ENCODE measurements around the gene CPA5.

Gene CPA5

GRCh38 chr7:130345725-130346124 is 1.1 kb downstream of the CPA5 start:
- no peaks in the 10 kb centered on the region for H3K36me3 Mint-ChIP-seq (ENCODE audit: low read depth)
- no peak overlapping the region for H3K27ac Mint-ChIP-seq
- peaks cover 4% of the 10 kb centered on the region for H3K4me1 Mint-ChIP-seq (ENCODE audit: low read depth)
- peaks cover 4% of the 10 kb centered on the region for H3K9me3 Mint-ChIP-seq
- H3K4me3 Mint-ChIP-seq, result no peak overlapping the region
- no peaks in the 10 kb centered on the region for H3K27me3 Mint-ChIP-seq (ENCODE audit: low read depth)

- peaks cover 7% of the 10 kb centered on the region for H3K4me1 Mint-ChIP-seq (ENCODE audit: low read depth)
- peaks cover 4% of the 10 kb centered on the region for H3K9me3 Mint-ChIP-seq
- H3K27ac Mint-ChIP-seq, result no peak overlapping the region
- no peaks in the 10 kb centered on the region for H3K36me3 Mint-ChIP-seq (ENCODE audit: low read depth)
- no peak overlapping the region for H3K4me3 Mint-ChIP-seq
- H3K27me3 Mint-ChIP-seq (ENCODE audit: low read depth), result no peaks in the 10 kb centered on the region
Observed at GRCh38 chr7:130346177-130346905, 1.7 kb downstream of the CPA5 start.

- Mint-ChIP-seq H3K9me3 (no peaks in the 10 kb centered on the region), H3K27me3 (ENCODE audit: low read depth) (no peaks in the 10 kb centered on the region), H3K4me1 (ENCODE audit: low read depth) (peaks cover 9% of the 10 kb centered on the region), H3K27ac (no peak overlapping the region), H3K36me3 (ENCODE audit: low read depth) (no peaks in the 10 kb centered on the region), H3K4me3 (no peak overlapping the region)
Observed at GRCh38 chr7:130346941-130347340, 2.3 kb downstream of the CPA5 start.

- peak overlapping the region; percentile 17 for H3K27ac Mint-ChIP-seq
- no peaks in the 10 kb centered on the region for H3K27me3 Mint-ChIP-seq (ENCODE audit: low read depth)
- H3K9me3 Mint-ChIP-seq, result no peaks in the 10 kb centered on the region
- no peak overlapping the region for H3K4me3 Mint-ChIP-seq
- no peaks in the 10 kb centered on the region for H3K36me3 Mint-ChIP-seq (ENCODE audit: low read depth)
- H3K4me1 Mint-ChIP-seq (ENCODE audit: low read depth), result peaks cover 9% of the 10 kb centered on the region
Observed at GRCh38 chr7:130349911-130350782, 5.5 kb downstream of the CPA5 start.

GRCh38 chr7:130350945-130351790 is 6.6 kb downstream of the CPA5 start:
- H3K36me3 Mint-ChIP-seq (ENCODE audit: low read depth), result no peaks in the 10 kb centered on the region

GRCh38 chr7:130351791-130352090 is 7.1 kb downstream of the CPA5 start:
- Mint-ChIP-seq H3K27me3 (ENCODE audit: low read depth) (no peaks in the 10 kb centered on the region), H3K4me3 (no peak overlapping the region), H3K9me3 (no peaks in the 10 kb centered on the region), H3K4me1 (ENCODE audit: low read depth) (peaks cover 9% of the 10 kb centered on the region), H3K27ac (no peak overlapping the region), H3K36me3 (ENCODE audit: low read depth) (no peaks in the 10 kb centered on the region)

More at GRCh38 chr7:130350945-130351790, 6.6 kb downstream of the CPA5 start:
- H3K27me3 Mint-ChIP-seq (ENCODE audit: low read depth), result no peaks in the 10 kb centered on the region
- peaks cover 9% of the 10 kb centered on the region for H3K4me1 Mint-ChIP-seq (ENCODE audit: low read depth)
- H3K9me3 Mint-ChIP-seq, result no peaks in the 10 kb centered on the region
- no peak overlapping the region for H3K27ac Mint-ChIP-seq
- H3K4me3 Mint-ChIP-seq, result no peak overlapping the region

- H3K36me3 Mint-ChIP-seq (ENCODE audit: low read depth), result no peaks in the 10 kb centered on the region
- no peak overlapping the region for H3K27ac Mint-ChIP-seq
- no peaks in the 10 kb centered on the region for H3K27me3 Mint-ChIP-seq (ENCODE audit: low read depth)
- no peak overlapping the region for H3K4me3 Mint-ChIP-seq
- peaks cover 9% of the 10 kb centered on the region for H3K4me1 Mint-ChIP-seq (ENCODE audit: low read depth)
- no peaks in the 10 kb centered on the region for H3K9me3 Mint-ChIP-seq
Observed at GRCh38 chr7:130352194-130353074, 7.8 kb downstream of the CPA5 start.

- peaks cover 1% of the 10 kb centered on the region for H3K9me3 Mint-ChIP-seq
- H3K4me1 Mint-ChIP-seq (ENCODE audit: low read depth), result peaks cover 9% of the 10 kb centered on the region
- no peak overlapping the region for H3K27ac Mint-ChIP-seq
- no peaks in the 10 kb centered on the region for H3K36me3 Mint-ChIP-seq (ENCODE audit: low read depth)
- H3K27me3 Mint-ChIP-seq (ENCODE audit: low read depth), result no peaks in the 10 kb centered on the region
- H3K4me3 Mint-ChIP-seq, result no peak overlapping the region
Observed at GRCh38 chr7:130353196-130353595, 8.6 kb downstream of the CPA5 start.

GRCh38 chr7:130356121-130356875 is 11.7 kb downstream of the CPA5 start:
- no peak overlapping the region for H3K27ac Mint-ChIP-seq
- peaks cover 3% of the 10 kb centered on the region for H3K4me1 Mint-ChIP-seq (ENCODE audit: low read depth)
- H3K27me3 Mint-ChIP-seq (ENCODE audit: low read depth), result no peaks in the 10 kb centered on the region
- H3K36me3 Mint-ChIP-seq (ENCODE audit: low read depth), result no peaks in the 10 kb centered on the region
- peaks cover 24% of the 10 kb centered on the region for H3K9me3 Mint-ChIP-seq
- H3K4me3 Mint-ChIP-seq, result no peak overlapping the region

- H3K4me1 Mint-ChIP-seq (ENCODE audit: low read depth), result no peaks in the 10 kb centered on the region
- no peak overlapping the region for H3K4me3 Mint-ChIP-seq
- H3K27me3 Mint-ChIP-seq (ENCODE audit: low read depth), result no peaks in the 10 kb centered on the region
- H3K27ac Mint-ChIP-seq, result no peak overlapping the region
- no peaks in the 10 kb centered on the region for H3K36me3 Mint-ChIP-seq (ENCODE audit: low read depth)
- H3K9me3 Mint-ChIP-seq, result peaks cover 24% of the 10 kb centered on the region
Observed at GRCh38 chr7:130356876-130357611, 12.4 kb downstream of the CPA5 start.

GRCh38 chr7:130358471-130358870 is 13.9 kb downstream of the CPA5 start:
- H3K27me3 Mint-ChIP-seq (ENCODE audit: low read depth), result no peaks in the 10 kb centered on the region
- H3K9me3 Mint-ChIP-seq, result peaks cover 24% of the 10 kb centered on the region
- no peaks in the 10 kb centered on the region for H3K36me3 Mint-ChIP-seq (ENCODE audit: low read depth)
- no peak overlapping the region for H3K4me3 Mint-ChIP-seq
- H3K4me1 Mint-ChIP-seq (ENCODE audit: low read depth), result no peaks in the 10 kb centered on the region
- no peak overlapping the region for H3K27ac Mint-ChIP-seq

- H3K27ac Mint-ChIP-seq, result no peak overlapping the region
- no peak overlapping the region for H3K4me3 Mint-ChIP-seq
- H3K4me1 Mint-ChIP-seq (ENCODE audit: low read depth), result no peaks in the 10 kb centered on the region
- H3K9me3 Mint-ChIP-seq, result peaks cover 24% of the 10 kb centered on the region
- H3K27me3 Mint-ChIP-seq (ENCODE audit: low read depth), result no peaks in the 10 kb centered on the region
- no peaks in the 10 kb centered on the region for H3K36me3 Mint-ChIP-seq (ENCODE audit: low read depth)
Observed at GRCh38 chr7:130359276-130359857, 14.8 kb downstream of the CPA5 start.

Data from T-helper 1 cell treated with Interleukin-12 subunit alpha and Interleukin-12 subunit beta and Interleukin-4 antibody, amounts not matched to agents 30 μg/mL and 1 μg/mL, for 36 hours (primary cell).